Measurements from ENCODE around the gene STC2. TPM values are rescaled to one million over a fixed set of nuclear protein-coding genes. Genes with fewer than 3 reads are reported as not detected.

Gene STC2
- total RNA-seq, 4 donors from 2014 or later: 3.8 to 12.0 (median 8.7) TPM

DNA sequence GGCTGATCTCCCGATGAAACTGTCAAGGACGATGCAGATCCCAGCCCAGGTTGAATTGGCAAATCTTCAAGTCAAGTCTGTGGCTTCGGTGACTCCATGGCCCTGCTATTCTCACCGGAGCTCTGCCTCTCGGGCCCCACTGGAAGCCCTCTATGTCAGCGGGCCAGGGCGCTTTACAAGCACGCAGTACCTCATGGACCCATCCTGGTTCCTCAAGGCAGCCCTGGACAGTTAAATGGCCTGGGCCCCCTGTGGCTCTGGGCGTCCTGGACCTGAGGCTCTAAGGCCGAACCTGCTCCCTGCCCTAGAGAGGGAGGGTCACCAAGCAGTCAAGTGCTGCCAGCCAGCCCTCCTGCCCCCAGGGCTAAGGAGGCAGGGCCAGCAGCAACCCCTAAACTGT, 45.3 kb downstream of the STC2 start:
- Histone ChIP-seq H3K27ac (no peak overlapping the region), H3K27me3 (no peaks in the 10 kb centered on the region), H3K4me3 (replicated peaks in 1 of 3) (no peak overlapping the region), H3K9me3 (no peaks in the 10 kb centered on the region), H3K36me3 (no peaks in the 10 kb centered on the region), H3K4me1 (peaks cover 0 to 10% of the 10 kb centered on the region in 2 donors)
- intact Hi-C loops (cut with DNase I): no loop called here
- DNase-seq: no peak
- WGBS, 2 donors: 75 to 100% methylated on average over 2 to 7 of the region's 10 CpGs
- TF ChIP-seq, protein P1, sequence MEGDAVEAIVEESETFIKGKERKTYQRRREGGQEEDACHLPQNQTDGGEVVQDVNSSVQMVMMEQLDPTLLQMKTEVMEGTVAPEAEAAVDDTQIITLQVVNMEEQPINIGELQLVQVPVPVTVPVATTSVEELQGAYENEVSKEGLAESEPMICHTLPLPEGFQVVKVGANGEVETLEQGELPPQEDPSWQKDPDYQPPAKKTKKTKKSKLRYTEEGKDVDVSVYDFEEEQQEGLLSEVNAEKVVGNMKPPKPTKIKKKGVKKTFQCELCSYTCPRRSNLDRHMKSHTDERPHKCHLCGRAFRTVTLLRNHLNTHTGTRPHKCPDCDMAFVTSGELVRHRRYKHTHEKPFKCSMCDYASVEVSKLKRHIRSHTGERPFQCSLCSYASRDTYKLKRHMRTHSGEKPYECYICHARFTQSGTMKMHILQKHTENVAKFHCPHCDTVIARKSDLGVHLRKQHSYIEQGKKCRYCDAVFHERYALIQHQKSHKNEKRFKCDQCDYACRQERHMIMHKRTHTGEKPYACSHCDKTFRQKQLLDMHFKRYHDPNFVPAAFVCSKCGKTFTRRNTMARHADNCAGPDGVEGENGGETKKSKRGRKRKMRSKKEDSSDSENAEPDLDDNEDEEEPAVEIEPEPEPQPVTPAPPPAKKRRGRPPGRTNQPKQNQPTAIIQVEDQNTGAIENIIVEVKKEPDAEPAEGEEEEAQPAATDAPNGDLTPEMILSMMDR (IDR thresholded peaks at IDR 0.05): no peak
- no peak for TF ChIP-seq POLR2A (IDR thresholded peaks at IDR 0.05)

DNA sequence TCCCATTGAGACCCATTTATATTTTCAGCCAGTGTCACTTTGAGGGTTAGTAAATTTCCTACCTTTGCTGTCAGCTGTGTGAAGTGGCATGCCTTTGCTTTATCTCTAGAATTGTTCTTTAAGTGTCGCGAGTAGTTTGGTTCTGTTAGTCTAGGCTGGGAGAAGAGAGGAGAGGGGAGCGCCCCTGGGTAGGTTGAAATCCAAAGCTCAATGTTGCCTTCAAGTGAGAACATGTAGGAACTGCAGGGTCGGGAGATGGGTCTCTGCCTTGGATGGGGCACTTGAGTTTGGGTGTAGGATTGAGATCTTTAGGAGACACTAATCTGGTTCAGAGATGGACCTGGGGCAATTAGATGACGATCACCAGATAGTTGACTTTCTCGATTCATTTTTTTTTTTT, 46.3 kb downstream of the STC2 start:
- Histone ChIP-seq H3K4me1 (peaks cover 0 to 10% of the 10 kb centered on the region in 2 donors), H3K27ac (no peak overlapping the region), H3K9me3 (no peaks in the 10 kb centered on the region), H3K27me3 (no peaks in the 10 kb centered on the region), H3K36me3 (no peaks in the 10 kb centered on the region), H3K4me3 (replicated peaks in 1 of 3) (no peak overlapping the region)
- whole genome bisulfite sequencing, 2 donors: 11 to 13% methylated on average over 6 of the region's 6 CpGs
- intact Hi-C loops (cut with DNase I): no loop called here
- no peak for TF ChIP-seq POLR2A (IDR thresholded peaks at IDR 0.05)
- TF ChIP-seq, protein P1 (IDR thresholded peaks at IDR 0.05): no peak
- DNase-seq: no peak

DNA sequence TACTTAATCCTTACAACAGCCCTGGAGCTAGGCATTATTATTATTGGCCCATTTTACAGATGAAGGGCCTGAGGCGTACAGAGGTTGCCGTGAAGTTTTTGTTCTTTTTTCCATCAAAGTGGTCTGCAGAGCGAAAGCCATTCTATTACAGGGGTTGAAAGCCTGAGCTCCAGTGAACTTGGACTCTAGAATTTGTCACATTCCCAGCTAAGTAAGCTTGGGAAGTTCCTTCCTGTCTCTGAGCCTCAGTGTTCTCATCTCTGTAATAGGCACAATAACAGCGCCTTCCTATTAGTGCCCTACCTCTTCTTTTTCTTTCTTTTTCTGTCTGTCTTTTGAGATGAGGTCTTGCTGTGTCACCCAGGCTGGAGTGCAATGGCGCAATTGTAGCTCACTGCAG, 49.0 kb downstream of the STC2 start:
- Histone ChIP-seq H3K4me1 (peaks cover 0 to 10% of the 10 kb centered on the region in 2 donors), H3K27me3 (no peaks in the 10 kb centered on the region), H3K36me3 (no peaks in the 10 kb centered on the region), H3K27ac (no peak overlapping the region), H3K9me3 (no peaks in the 10 kb centered on the region), H3K4me3 (replicated peaks in 1 of 3) (no peak overlapping the region)
- DNase-seq: no peak
- intact Hi-C loops (cut with DNase I): no loop called here
- WGBS, 2 donors: 95% methylated on average over 5 of the region's 5 CpGs
- TF ChIP-seq, protein P1 (IDR thresholded peaks at IDR 0.05): no peak

DNA sequence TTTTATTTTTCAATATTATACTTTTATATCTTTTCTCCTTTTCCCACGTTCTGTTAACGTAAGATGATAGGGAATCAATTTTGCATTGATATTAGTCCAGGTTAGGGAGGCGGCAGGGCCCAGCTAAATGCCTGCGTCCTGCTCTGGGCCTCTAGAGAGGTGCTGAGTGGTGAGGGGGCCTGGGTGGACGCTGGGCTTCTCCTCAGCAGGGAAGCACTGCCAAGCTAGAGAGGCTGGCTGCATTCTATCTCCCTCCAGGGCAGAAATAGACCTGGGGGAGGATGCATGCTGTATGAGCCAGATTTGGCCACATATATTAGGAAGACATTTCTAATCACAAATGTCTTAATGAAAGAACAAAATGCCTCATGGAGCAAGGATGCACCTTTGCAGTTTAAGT, 49.6 kb downstream of the STC2 start:
- WGBS, 2 donors: 78 to 82% methylated on average over 5 of the region's 5 CpGs
- Histone ChIP-seq H3K4me3 (replicated peaks in 1 of 3) (no peak overlapping the region), H3K27ac (no peak overlapping the region), H3K27me3 (no peaks in the 10 kb centered on the region), H3K4me1 (peaks cover 0 to 5% of the 10 kb centered on the region in 2 donors), H3K9me3 (no peaks in the 10 kb centered on the region), H3K36me3 (no peaks in the 10 kb centered on the region)
- DNase-seq: no peak
- intact Hi-C loops (cut with DNase I): no loop called here
- TF ChIP-seq, protein P1 (IDR thresholded peaks at IDR 0.05): no peak
- no peak for TF ChIP-seq POLR2A (IDR thresholded peaks at IDR 0.05)

DNA sequence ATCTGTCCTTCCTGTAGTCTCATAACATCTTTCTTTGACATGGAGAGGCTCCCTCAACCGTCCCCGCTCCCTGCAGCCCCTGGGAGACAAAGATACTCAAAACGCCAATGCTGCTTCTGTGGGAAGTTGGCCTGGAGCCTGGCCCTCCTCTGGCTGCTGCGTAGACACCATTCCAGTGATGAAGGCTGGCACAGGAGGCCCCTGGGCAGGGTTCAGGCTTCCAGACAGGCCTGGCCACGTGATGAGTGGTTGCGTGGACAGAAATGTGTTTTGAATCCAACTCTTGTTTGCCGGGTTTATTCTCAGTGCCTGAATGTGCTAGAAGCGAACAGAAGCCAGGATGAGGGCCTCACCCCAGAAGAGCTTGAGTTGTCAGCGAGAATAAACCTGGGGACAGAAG, 50.0 kb downstream of the STC2 start:
- TF ChIP-seq, protein P1 (IDR thresholded peaks at IDR 0.05): no peak
- no peak for TF ChIP-seq POLR2A (IDR thresholded peaks at IDR 0.05)
- Histone ChIP-seq H3K27me3 (no peaks in the 10 kb centered on the region), H3K4me1 (peaks cover 0 to under 1% of the 10 kb centered on the region in 2 donors), H3K27ac (no peak overlapping the region), H3K4me3 (replicated peaks in 1 of 3) (no peak overlapping the region), H3K36me3 (no peaks in the 10 kb centered on the region), H3K9me3 (no peaks in the 10 kb centered on the region)
- WGBS, 2 donors: 61 to 78% methylated on average over 9 of the region's 9 CpGs
- intact Hi-C loops (cut with DNase I): no loop called here
- DNase-seq: no peak

All from thyroid gland (tissue), 4 donors.